MM.1S (cell line): ENCODE results near the gene SULT1C3.

Experiments
- DNase-seq: peaks from one replicate; pipeline ENCODE4 v3.0.0-alpha.2; 2015
- H2AFZ ChIP-seq: fragments of 300-600 bp; sonication (generic); 2 replicates; pipeline ENCODE4 v1.6.0; 2016; ENCODE audit warnings: antibody characterized with exemption, low read length
- H3F3A ChIP-seq: fragments of 300-600 bp; sonication (generic); 2 replicates; pipeline ENCODE4 v1.6.1; 2016; ENCODE audit warnings: mild to moderate bottlenecking, antibody characterized with exemption, low read length, moderate library complexity, mixed read lengths; ENCODE audit not compliant: insufficient read depth
- H3K27ac ChIP-seq: fragments of 300-600 bp; sonication (generic); 2 replicates; pipeline ENCODE4 v1.5.1; 2016; ENCODE audit warnings: mild to moderate bottlenecking, low read length
- H3K27me3 ChIP-seq: fragments of 300-600 bp; sonication (generic); replicated peaks from 2 replicates; pipeline ENCODE4 v1.6.0; 2016; ENCODE audit warnings: low read length; ENCODE audit not compliant: insufficient read depth
- H3K36me3 ChIP-seq: fragments of 300-600 bp; sonication (generic); replicated peaks from 2 replicates; pipeline ENCODE4 v1.6.1; 2016; ENCODE audit warnings: mild to moderate bottlenecking, low read length, mixed read lengths; ENCODE audit not compliant: insufficient read depth
- H3K4me1 ChIP-seq: fragments of 300-600 bp; sonication (generic); 2 replicates; pipeline ENCODE4 v1.6.1; 2016; ENCODE audit warnings: low read length, mixed read lengths
- H3K4me2 ChIP-seq: fragments of 300-600 bp; sonication (generic); 2 replicates; pipeline ENCODE4 v1.6.0; 2016; ENCODE audit warnings: low read depth, low read length
- H3K4me3 ChIP-seq: fragments of 300-600 bp; sonication (generic); 2 replicates; pipeline ENCODE4 v1.5.1; 2016; ENCODE audit warnings: low read length, mixed read lengths
- H3K79me2 ChIP-seq: fragments of 300-600 bp; sonication (generic); 2 replicates; pipeline ENCODE4 v1.6.1; 2016; ENCODE audit warnings: mixed run types, low read length, mixed read lengths
- H3K9ac ChIP-seq: fragments of 300-600 bp; sonication (generic); 2 replicates; pipeline ENCODE4 v1.6.1; 2016; ENCODE audit warnings: low read length, mixed read lengths
- H3K9me2 ChIP-seq: fragments of 300-600 bp; sonication (generic); replicated peaks from 2 replicates; pipeline ENCODE4 v1.6.1; 2016; ENCODE audit warnings: mild to moderate bottlenecking, low read length, mixed read lengths; ENCODE audit not compliant: insufficient read depth
- H3K9me3 ChIP-seq: fragments of 300-600 bp; sonication (generic); replicated peaks from 2 replicates; pipeline ENCODE4 v1.6.1; 2016; ENCODE audit warnings: mild to moderate bottlenecking, low read length, mixed read lengths; ENCODE audit not compliant: insufficient read depth
- H4K20me1 ChIP-seq: fragments of 300-600 bp; sonication (generic); 2 replicates; pipeline ENCODE4 v1.6.1; 2016; ENCODE audit warnings: mild to moderate bottlenecking, low read length, moderate library complexity, mixed read lengths; ENCODE audit not compliant: insufficient read depth
- CTCF ChIP-seq: fragments of 300-600 bp; sonication (generic); IDR thresholded peaks from 2 replicates; pipeline ENCODE4 v1.5.1; 2016; ENCODE audit warnings: antibody characterized with exemption, low read length, mixed read lengths
- EZH2 ChIP-seq: fragments of 300-600 bp; sonication (generic); optimal IDR thresholded peaks from 2 replicates; pipeline ENCODE3; 2017; ENCODE audit warnings: low read depth, mild to moderate bottlenecking, antibody characterized with exemption, low read length, mixed read lengths
- EZH2phosphoT487 ChIP-seq: fragments of 300-600 bp; sonication (generic); IDR thresholded peaks from 2 replicates; pipeline ENCODE4 v1.6.1; 2018; ENCODE audit warnings: antibody characterized with exemption, low read length

The SULT1C3 gene

DNA sequence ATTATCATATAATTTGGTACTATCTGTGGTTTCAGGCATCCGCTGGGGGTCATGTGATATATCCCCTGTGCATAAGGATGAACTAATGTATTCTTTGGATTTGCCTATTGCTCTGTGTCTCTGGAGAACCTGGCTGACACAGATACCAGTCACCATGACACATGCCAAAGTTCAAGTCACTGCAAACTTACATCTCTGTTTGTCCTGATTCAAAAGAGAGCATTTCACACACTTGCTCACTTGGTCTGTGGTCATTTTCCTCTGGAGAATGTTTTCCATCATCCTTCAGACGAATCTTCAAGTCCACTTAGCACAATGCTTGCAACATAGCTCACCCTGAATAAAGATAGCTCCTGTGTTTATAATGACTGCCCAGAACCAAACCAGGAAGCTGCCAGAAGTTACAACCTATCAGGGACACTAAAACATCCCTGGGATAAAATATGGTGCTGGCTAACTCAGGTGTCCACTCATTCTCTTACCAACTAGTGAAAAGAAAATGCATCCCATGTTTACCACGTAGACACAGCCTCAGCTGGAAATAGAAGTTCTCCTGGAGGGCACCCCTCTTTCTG lies 18.1 kb downstream of the SULT1C3 start:
- no peaks in the 10 kb centered on the region for H3K9me3 ChIP-seq
- no peak overlapping the region for H3K4me2 ChIP-seq
- H3K9ac ChIP-seq, result no peak overlapping the region
- no peak for TF ChIP-seq EZH2
- TF ChIP-seq CTCF, result no peak
- TF ChIP-seq EZH2phosphoT487, result no peak
- H3K4me1 ChIP-seq, result no peaks in the 10 kb centered on the region
- no peak overlapping the region for H2AFZ ChIP-seq
- no peaks in the 10 kb centered on the region for H4K20me1 ChIP-seq
- DNase-seq, result no peak
- no peaks in the 10 kb centered on the region for H3K27me3 ChIP-seq
- no peaks in the 10 kb centered on the region for H3K79me2 ChIP-seq
- no peaks in the 10 kb centered on the region for H3F3A ChIP-seq
- no peaks in the 10 kb centered on the region for H3K9me2 ChIP-seq
- H3K4me3 ChIP-seq, result no peak overlapping the region
- no peak overlapping the region for H3K27ac ChIP-seq
- no peaks in the 10 kb centered on the region for H3K36me3 ChIP-seq

DNA sequence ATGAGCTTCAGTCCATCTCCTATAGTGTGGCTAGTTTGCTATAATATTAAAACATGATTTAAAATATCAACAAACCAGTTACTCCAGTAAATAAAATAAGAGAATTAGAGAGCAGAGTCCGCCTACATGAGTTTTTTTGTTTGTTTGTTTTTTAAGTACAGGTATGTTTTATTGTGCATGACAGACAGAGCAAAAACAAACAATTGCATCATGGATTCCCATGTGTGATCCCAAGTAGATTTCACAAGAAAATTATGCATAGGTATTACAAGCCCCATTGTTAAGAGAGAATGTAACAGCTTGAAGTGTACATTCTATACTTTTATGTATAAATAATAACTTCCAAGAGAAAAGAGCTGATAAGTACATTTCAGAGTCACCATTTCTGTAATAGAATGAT lies 21.0 kb downstream of the SULT1C3 start:
- H3K4me2 ChIP-seq, result no peak overlapping the region
- no peak overlapping the region for H3K9ac ChIP-seq
- TF ChIP-seq EZH2 (no peak), CTCF (no peak), EZH2phosphoT487 (no peak)
- no peaks in the 10 kb centered on the region for H3K9me3 ChIP-seq
- H3K9me2 ChIP-seq, result no peaks in the 10 kb centered on the region
- no peaks in the 10 kb centered on the region for H3K4me1 ChIP-seq
- no peaks in the 10 kb centered on the region for H3K79me2 ChIP-seq
- DNase-seq, result no peak
- H3K4me3 ChIP-seq, result no peak overlapping the region
- H3K27ac ChIP-seq, result no peak overlapping the region
- H2AFZ ChIP-seq, result no peak overlapping the region
- H3K36me3 ChIP-seq, result no peaks in the 10 kb centered on the region
- H4K20me1 ChIP-seq, result no peaks in the 10 kb centered on the region
- H3K27me3 ChIP-seq, result no peaks in the 10 kb centered on the region
- no peaks in the 10 kb centered on the region for H3F3A ChIP-seq

DNA sequence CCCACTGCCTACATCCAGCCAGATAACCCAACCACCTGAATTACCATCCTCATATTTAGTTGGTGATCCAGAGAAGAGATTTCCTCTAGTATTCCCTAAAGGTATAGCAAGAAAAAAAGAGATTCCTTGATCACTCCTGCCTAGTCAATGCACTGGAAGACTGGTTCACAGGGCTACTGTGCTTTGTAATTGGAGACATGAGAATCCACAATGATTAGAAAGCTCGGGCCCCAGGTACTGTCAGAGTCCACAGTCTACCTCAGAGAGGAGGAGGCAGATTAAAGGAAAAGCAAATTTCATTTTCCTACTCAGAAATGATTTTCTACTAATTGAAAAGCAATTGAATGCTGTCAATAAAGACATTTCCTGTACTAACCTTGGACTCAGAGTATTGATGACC lies 22.3 kb downstream of the SULT1C3 start:
- no peaks in the 10 kb centered on the region for H3K79me2 ChIP-seq
- H3K27me3 ChIP-seq, result no peaks in the 10 kb centered on the region
- no peaks in the 10 kb centered on the region for H3K4me1 ChIP-seq
- H3K36me3 ChIP-seq, result no peaks in the 10 kb centered on the region
- no peaks in the 10 kb centered on the region for H3K9me3 ChIP-seq
- no peak overlapping the region for H3K27ac ChIP-seq
- TF ChIP-seq EZH2, result no peak
- no peak for TF ChIP-seq CTCF
- no peak for TF ChIP-seq EZH2phosphoT487
- no peak overlapping the region for H3K4me3 ChIP-seq
- no peaks in the 10 kb centered on the region for H3F3A ChIP-seq
- no peaks in the 10 kb centered on the region for H4K20me1 ChIP-seq
- H3K4me2 ChIP-seq, result no peak overlapping the region
- DNase-seq, result no peak
- no peak overlapping the region for H2AFZ ChIP-seq
- no peak overlapping the region for H3K9ac ChIP-seq
- no peaks in the 10 kb centered on the region for H3K9me2 ChIP-seq
